ENCODE results near the gene GPHN.

GRCh38 chr14:66939409-66939808 is 431.5 kb downstream of the GPHN start:
- TF ChIP-seq MAX (IDR thresholded peaks at IDR 0.05): no peak
- TF ChIP-seq TAF1 (IDR thresholded peaks at IDR 0.05; ENCODE audit: low read depth): no peak
- TF ChIP-seq FOXM1 (IDR thresholded peaks at IDR 0.05; ENCODE audit: borderline replicate concordance, low read depth): no peak
- no peak for TF ChIP-seq NFIC (IDR thresholded peaks at IDR 0.05)

Data from Ishikawa (cell line).